ENCODE results near the gene C10orf90. TPM values are rescaled to one million over a fixed set of nuclear protein-coding genes. Genes with fewer than 3 reads are reported as not detected.
A peak's percentile ranks its signal among the peaks of the same experiment; 100 is the strongest.

The C10orf90 gene
- total RNA-seq, 6 donors from 2014 or later = 1.0 TPM; not detected in 5

- DNase-seq (no peak), ATAC-seq (ENCODE audit: low FRiP score in 2 of 2) (no peak)
- no peak overlapping the region for H3K27ac ChIP-seq
- no peaks in the 10 kb centered on the region for H3K36me3 ChIP-seq
- H3K9me3 ChIP-seq = no peaks in the 10 kb centered on the region
- H3K4me3 ChIP-seq = no peak overlapping the region
- H3K27me3 ChIP-seq = peaks cover 0 to 17% (median 8%) of the 10 kb centered on the region in 4 donors
- 81 to 86% methylated on average over 6 of the region's 6 CpGs for WGBS, 2 donors
- no peak for TF ChIP-seq CTCF (IDR thresholded peaks at IDR 0.05)
- no peak for TF ChIP-seq EP300 (IDR thresholded peaks at IDR 0.05)
- H3K4me1 ChIP-seq = peaks cover 0 to 18% (median 10%) of the 10 kb centered on the region in 4 donors
Observed at GRCh38 chr10:126392068-126392467, 278.4 kb downstream of the C10orf90 start.

DNA sequence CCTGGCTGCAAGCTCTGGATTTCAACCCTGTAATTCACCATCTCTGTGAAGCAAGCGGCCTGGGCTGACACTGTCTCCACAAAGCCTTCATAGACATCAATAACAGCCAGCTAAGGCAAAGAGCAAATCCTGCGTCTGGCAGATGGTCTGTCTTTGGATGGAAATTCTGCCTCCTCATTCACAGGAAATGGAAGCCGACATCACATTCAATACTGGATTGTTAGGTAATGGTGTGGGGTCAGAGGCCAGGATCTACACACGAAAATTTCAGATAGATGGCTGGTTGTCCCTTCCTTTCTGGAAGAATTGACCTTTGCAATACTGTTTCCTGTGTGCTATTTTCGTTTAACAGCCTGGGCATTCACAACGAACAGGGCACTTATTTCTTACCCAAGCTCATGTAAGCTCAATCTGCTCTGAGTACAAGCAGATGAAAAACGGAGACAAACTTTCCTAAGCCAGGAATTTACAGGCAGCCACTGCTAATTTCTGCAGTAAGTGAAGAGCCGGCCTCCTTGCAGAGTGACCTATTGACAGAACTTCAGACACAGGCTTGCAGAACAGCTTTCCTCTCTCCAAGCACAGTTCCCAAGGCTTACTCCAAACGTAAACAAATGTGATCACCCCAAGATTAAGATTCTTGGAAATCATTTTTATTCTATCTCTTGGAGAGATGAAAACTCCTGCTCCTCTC, 279.2 kb downstream of the C10orf90 start:
- Histone ChIP-seq H3K27me3 (peaks cover 0 to 19% (median 8%) of the 10 kb centered on the region in 4 donors), H3K9me3 (no peaks in the 10 kb centered on the region), H3K36me3 (no peaks in the 10 kb centered on the region), H3K4me1 (peaks cover 0 to 21% (median 11%) of the 10 kb centered on the region in 4 donors), H3K27ac (peak overlapping the region in 1 of 4 donors; percentile 27), H3K4me3 (no peak overlapping the region)
- ATAC-seq (ENCODE audit: low FRiP score in 2 of 2) (no peak), DNase-seq (no peak)
- TF ChIP-seq POLR2AphosphoS5 (IDR thresholded peaks at IDR 0.05) = peak in 1 of 2 donors; percentile 10
- TF ChIP-seq POLR2A (IDR thresholded peaks at IDR 0.05) = no peak
- WGBS, 2 donors = 39 to 43% methylated on average over 9 of the region's 9 CpGs

DNA sequence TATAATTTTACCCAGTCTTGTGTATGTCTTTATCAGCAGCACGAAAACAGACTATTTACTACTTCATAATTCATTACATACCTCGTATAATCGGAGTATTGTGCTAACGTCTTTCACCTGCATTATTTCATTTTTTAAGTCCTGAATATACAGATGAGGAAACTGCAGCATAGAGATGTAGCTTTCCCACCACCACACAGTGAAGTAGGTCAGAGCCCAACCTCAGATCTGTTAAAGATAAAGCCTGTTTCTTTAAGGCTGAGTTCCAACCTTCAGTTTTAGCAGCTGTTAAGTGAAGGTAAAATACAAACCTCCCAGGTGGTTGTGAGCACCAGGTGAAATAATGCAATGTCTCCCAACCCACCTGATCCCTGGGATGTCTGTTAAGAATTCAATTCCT, 280.2 kb downstream of the C10orf90 start:
- peaks cover 0 to 19% (median 8%) of the 10 kb centered on the region in 4 donors for H3K27me3 ChIP-seq
- DNase-seq = no peak
- H3K4me1 ChIP-seq = peaks cover 0 to 21% (median 11%) of the 10 kb centered on the region in 4 donors
- no peak overlapping the region for H3K4me3 ChIP-seq
- TF ChIP-seq CTCF (IDR thresholded peaks at IDR 0.05) (no peak), POLR2AphosphoS5 (IDR thresholded peaks at IDR 0.05) (no peak), POLR2A (IDR thresholded peaks at IDR 0.05) (no peak), EP300 (IDR thresholded peaks at IDR 0.05) (no peak)
- WGBS, 2 donors = 94 to 96% methylated on average over 4 of the region's 4 CpGs
- ATAC-seq (ENCODE audit: low FRiP score in 2 of 2) = no peak
- no peak overlapping the region for H3K27ac ChIP-seq
- no peaks in the 10 kb centered on the region for H3K36me3 ChIP-seq
- no peaks in the 10 kb centered on the region for H3K9me3 ChIP-seq

DNA sequence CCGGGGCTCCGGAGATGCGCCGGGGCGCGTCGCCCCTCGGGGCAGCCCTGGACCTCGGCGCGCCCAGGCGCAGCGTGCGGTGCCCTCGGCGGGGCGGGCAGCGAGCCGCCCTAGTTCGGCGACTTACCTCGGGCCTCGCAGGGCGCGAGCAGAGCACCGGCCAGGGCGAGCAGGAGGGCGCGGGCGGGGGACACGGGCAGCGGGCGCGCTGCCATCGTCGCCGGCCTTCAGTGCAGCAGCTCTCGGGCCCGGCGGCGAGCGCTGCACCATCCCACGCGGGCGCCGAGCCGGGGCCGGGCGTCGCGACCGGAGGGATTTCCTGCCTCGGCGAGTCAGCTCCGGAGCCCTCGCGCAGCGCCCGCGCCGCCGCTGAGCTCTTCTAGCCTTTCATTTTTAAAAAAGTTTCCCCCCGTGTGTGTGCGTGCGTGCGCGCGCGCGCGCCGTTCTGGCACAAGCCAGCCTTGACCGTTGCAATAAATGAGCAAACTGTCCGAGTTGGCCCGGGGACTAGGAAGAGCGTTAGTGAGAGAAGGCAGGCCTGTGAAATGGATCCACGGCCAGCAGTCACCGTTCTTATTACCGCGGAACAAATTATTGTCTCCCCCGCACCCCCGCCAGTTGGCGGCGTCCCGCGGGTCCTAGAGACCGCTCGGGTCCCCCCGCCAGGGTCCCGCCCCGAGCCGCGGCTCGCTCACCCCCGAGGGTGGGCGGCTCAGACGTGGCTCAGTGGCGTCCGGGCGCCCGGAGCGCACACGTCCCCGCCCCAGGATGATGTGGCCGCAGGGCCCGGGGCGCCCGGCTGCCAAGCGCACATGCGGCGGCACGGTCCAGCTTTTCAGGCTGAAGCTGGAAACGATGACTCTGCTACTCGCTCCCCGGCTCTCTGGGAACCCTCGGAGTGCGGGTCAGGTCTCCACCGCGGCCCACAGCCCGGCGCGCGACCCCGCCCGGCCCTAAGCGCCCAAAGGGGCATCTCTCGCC, 282.3 kb downstream of the C10orf90 start, which contains the start of gene ADAM12:
ADAM12 (minus strand) TSS at position 547 of the 981 bp plus-strand sequence; CDS start at position 215, 332 bp downstream.
- DNase-seq = peak in 1 of 2 donors; percentile 91
- Histone ChIP-seq H3K27me3 (peaks cover 0 to 19% (median 8%) of the 10 kb centered on the region in 4 donors), H3K4me1 (peaks cover 0 to 21% (median 11%) of the 10 kb centered on the region in 4 donors), H3K9me3 (no peaks in the 10 kb centered on the region), H3K36me3 (no peaks in the 10 kb centered on the region), H3K4me3 (peak within 1 kb of the TSS in 3 of 4 donors; percentile 37 to 53 (median 50)), H3K27ac (no peak within 1 kb of the TSS)
- no peak for TF ChIP-seq EP300 (IDR thresholded peaks at IDR 0.05)
- TF ChIP-seq CTCF (IDR thresholded peaks at IDR 0.05) = no peak
- TF ChIP-seq POLR2A (IDR thresholded peaks at IDR 0.05) = no peak
- no peak for TF ChIP-seq POLR2AphosphoS5 (IDR thresholded peaks at IDR 0.05)
- ATAC-seq (ENCODE audit: low FRiP score in 2 of 2) = peak in 1 of 2 donors; percentile 78
- 0 to 9% methylated on average over 6 to 78 of the region's 127 CpGs for WGBS, 2 donors
